Esophagus muscularis mucosa (tissue), 4 donors: ENCODE data around the gene TIMMDC1. TPM values are rescaled to one million over a fixed set of nuclear protein-coding genes. Genes with fewer than 3 reads are reported as not detected.

Experiments
- DNase-seq: peaks from one replicate; pipeline ENCODE4 v3.0.0-alpha.2; 2017; ENCODE audit errors: extremely low spot score
- H3K27ac ChIP-seq, 4 donors: fragments of 200-600 bp; sonication (generic); replicated peaks in 1 of 4; 1 replicate in 3 of 4; 2 replicates in 1 of 4; pipeline ENCODE4 v1.5.1; 2016 to 2019; ENCODE audit warnings: mild to moderate bottlenecking in 1 of 4
- H3K27me3 ChIP-seq, 4 donors: fragments of 200-600 bp; sonication (generic); one replicate each; pipeline versions ENCODE4 v1.5.1 to v1.6.0; 2016 to 2019
- H3K36me3 ChIP-seq, 4 donors: fragments of 200-600 bp; sonication (generic); one replicate each; pipeline ENCODE4 v1.5.1; 2016 to 2019
- H3K4me1 ChIP-seq, 4 donors: fragments of 200-600 bp; sonication (generic); one replicate each; pipeline ENCODE4 v1.5.1; 2016 to 2019
- H3K4me3 ChIP-seq, 4 donors: fragments of 200-600 bp; sonication (generic); 1 replicate in 2 of 4; 2 replicates in 2 of 4; pipeline ENCODE4 v1.5.1; 2016 to 2019; ENCODE audit warnings: mild to moderate bottlenecking in 4 of 4, moderate library complexity in 1 of 4
- H3K9me3 ChIP-seq, 4 donors: fragments of 200-600 bp; sonication (generic); 1 replicate in 3 of 4; 2 replicates in 1 of 4; pipeline ENCODE4 v1.5.1; 2016 to 2019
- EP300 ChIP-seq: sonication (generic); formaldehyde crosslinking; IDR thresholded peaks from one replicate; pipeline ENCODE4 v1.6.1; 2017; ENCODE audit warnings: antibody characterized with exemption
- POLR2A ChIP-seq: fragments of 450-650 bp; IDR thresholded peaks from one replicate; pipeline ENCODE4 v1.6.1; 2017; ENCODE audit warnings: antibody characterized with exemption, moderate library complexity, mild to moderate bottlenecking, low read depth
- POLR2AphosphoS5 ChIP-seq, 2 donors: sonication (generic); formaldehyde crosslinking; IDR thresholded peaks; one replicate each; pipeline ENCODE4 v1.6.1; 2017; ENCODE audit warnings: antibody characterized with exemption in 2 of 2
- WGBS: methylation state at CpG from one replicate; pipeline ENCODE4 v1.1.5; 2018; 5-methylcytosine and 5-hydroxymethylcytosine counted together
- intact Hi-C: fragments of 100-400 bp; cut with DNase I; formaldehyde crosslinking; loops from one replicate; pipeline ENCODE4 v1.15.1; 2023
- total RNA-seq, 4 donors: library from RNA; depleted of rRNA; stranded (reverse); fragments of >200 nt; gene quantifications; one replicate each; pipeline versions ENCODE4 v1.1.0 to v1.2.1, GENCODE V29; 2016
- TF ChIP-seq, protein P1 (sequence below), 3 experiments: fragments of 200-600 bp in 2 of 3; fragments of 450-650 bp in 1 of 3; sonication (generic) in 2 of 3; IDR thresholded peaks; one replicate each; pipeline ENCODE4 v1.5.1; 2017 to 2019; ENCODE audit warnings: antibody characterized with exemption in 3 of 3, mild to moderate bottlenecking in 2 of 3, moderate library complexity in 1 of 3

Gene TIMMDC1
- total RNA-seq, 4 donors from 2014 or later = 45.7 to 63.9 (median 54.7) TPM

DNA sequence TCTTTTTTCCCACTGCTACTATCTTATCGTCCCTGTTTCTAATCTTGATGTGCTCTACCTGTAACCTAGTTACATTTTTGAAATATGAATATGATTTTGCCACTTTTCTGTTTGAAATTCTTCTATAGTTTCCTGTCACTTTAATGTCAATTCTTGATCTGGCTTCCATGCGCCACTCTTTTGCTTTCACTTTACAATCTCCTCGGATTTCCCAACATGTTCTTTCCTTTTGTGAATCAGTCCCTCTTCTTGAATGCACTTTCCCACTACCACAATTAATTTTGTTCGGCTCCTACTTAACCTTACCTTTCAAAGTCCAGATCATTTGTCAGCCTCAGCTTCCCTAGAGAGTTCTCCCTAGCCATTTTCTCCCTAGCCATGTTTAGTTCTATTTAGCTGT is 8.3 kb downstream of the TIMMDC1 start:
- H3K27ac ChIP-seq = no peak overlapping the region
- H3K36me3 ChIP-seq = peaks cover 0 to 90% (median 59%) of the 10 kb centered on the region in 4 donors
- 81% methylated on average over 4 of the region's 4 CpGs for WGBS
- H3K4me3 ChIP-seq = no peak overlapping the region
- intact Hi-C loops = no loop called here
- H3K27me3 ChIP-seq = no peaks in the 10 kb centered on the region
- H3K4me1 ChIP-seq = peaks cover 2 to 11% (median 10%) of the 10 kb centered on the region in 4 donors
- DNase-seq = no peak
- TF ChIP-seq POLR2AphosphoS5 (IDR thresholded peaks at IDR 0.05) = no peak
- TF ChIP-seq, protein P1, sequence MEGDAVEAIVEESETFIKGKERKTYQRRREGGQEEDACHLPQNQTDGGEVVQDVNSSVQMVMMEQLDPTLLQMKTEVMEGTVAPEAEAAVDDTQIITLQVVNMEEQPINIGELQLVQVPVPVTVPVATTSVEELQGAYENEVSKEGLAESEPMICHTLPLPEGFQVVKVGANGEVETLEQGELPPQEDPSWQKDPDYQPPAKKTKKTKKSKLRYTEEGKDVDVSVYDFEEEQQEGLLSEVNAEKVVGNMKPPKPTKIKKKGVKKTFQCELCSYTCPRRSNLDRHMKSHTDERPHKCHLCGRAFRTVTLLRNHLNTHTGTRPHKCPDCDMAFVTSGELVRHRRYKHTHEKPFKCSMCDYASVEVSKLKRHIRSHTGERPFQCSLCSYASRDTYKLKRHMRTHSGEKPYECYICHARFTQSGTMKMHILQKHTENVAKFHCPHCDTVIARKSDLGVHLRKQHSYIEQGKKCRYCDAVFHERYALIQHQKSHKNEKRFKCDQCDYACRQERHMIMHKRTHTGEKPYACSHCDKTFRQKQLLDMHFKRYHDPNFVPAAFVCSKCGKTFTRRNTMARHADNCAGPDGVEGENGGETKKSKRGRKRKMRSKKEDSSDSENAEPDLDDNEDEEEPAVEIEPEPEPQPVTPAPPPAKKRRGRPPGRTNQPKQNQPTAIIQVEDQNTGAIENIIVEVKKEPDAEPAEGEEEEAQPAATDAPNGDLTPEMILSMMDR (IDR thresholded peaks at IDR 0.05) = no peak
- TF ChIP-seq POLR2A = no peak
- TF ChIP-seq EP300 = no peak
- no peaks in the 10 kb centered on the region for H3K9me3 ChIP-seq

DNA sequence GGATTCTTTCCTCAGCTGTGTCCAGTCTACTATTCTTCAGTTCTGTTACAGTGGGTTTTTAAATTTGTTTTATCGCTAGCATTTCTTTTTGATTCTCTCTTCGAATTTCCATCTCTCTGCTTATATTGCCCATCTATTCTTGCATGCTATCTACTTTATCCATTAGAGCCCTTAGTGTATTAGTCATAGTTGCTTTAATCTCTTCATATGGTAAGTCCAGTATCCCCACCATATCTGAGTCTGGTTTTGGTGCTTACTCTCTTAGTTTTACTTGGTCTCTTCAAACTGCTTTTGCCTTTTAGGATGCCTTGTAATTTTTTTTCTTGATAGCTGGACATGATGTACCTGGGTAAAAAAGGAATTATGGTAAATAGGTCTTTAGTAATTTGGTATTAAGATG is 9.1 kb downstream of the TIMMDC1 start:
- Histone ChIP-seq H3K4me1 (peaks cover 0 to 5% (median 2%) of the 10 kb centered on the region in 4 donors), H3K27me3 (no peaks in the 10 kb centered on the region), H3K4me3 (no peak overlapping the region), H3K27ac (no peak overlapping the region), H3K36me3 (peaks cover 0 to 94% (median 59%) of the 10 kb centered on the region in 4 donors), H3K9me3 (no peaks in the 10 kb centered on the region)
- TF ChIP-seq EP300 (no peak), POLR2AphosphoS5 (IDR thresholded peaks at IDR 0.05) (no peak), POLR2A (no peak)
- TF ChIP-seq, protein P1 (IDR thresholded peaks at IDR 0.05) = no peak
- 95% methylated on average over 2 of the region's 2 CpGs for WGBS
- intact Hi-C loops = no loop called here
- DNase-seq = no peak

DNA sequence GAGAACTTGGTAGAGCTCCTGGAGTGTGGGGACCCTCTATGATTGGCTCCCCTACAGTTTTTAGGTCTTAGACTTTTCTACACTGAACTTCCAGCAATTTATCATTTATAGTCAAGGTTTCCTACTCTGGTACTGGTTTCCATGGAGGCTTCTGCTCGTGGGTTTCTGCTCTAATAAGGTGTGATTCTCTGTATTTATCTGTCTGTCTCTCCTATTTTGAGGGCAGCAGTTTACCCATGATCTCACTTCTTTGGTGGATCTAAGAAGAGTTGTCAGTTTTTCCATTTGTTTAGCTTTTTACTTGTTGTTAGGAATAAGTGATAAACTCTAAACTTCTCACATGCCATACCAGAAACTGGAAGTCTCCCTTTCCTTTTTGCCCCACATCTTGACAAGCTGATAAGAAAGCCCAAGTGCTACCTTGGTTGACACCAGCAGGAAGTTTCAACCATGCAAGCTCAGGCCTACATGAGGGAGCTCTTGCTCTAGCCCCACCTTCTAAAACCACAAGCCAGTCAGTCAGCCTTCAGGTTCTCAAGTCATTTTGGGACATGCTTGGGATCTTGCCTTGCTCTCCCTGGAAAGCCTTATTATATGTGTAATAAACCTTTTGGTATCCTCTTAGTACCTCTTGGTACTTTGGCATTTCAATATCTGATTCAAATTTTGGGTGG is 10.0 kb downstream of the TIMMDC1 start:
- no peaks in the 10 kb centered on the region for H3K27me3 ChIP-seq
- 63% methylated on average over 1 of the region's 1 CpG for WGBS
- H3K4me3 ChIP-seq = no peak overlapping the region
- no peak overlapping the region for H3K27ac ChIP-seq
- intact Hi-C loops = no loop called here
- peaks cover 4 to 94% (median 61%) of the 10 kb centered on the region in 4 donors for H3K36me3 ChIP-seq
- no peaks in the 10 kb centered on the region for H3K9me3 ChIP-seq
- TF ChIP-seq, protein P1 (IDR thresholded peaks at IDR 0.05) = no peak
- TF ChIP-seq EP300 = no peak
- TF ChIP-seq POLR2AphosphoS5 (IDR thresholded peaks at IDR 0.05) = no peak
- no peak for TF ChIP-seq POLR2A
- DNase-seq = no peak
- H3K4me1 ChIP-seq = no peaks in the 10 kb centered on the region

DNA sequence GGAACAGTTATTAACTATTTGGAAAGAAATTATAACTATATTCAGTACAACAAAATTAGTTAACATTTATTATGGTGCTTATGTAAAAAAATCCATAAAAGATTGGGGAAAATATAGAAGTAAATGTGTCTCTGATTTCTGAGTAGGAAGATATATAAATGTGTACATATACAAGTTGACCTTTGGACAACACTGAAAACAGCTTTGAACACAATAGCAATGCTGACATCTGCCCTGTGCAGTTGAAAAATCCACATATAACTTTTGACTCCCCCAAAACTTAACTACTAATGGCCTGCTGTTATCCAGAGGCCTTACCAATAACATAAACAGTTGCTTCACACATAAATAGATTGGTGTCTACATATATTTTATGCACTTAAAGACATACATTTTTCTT is 12.3 kb downstream of the TIMMDC1 start:
- Histone ChIP-seq H3K9me3 (no peaks in the 10 kb centered on the region), H3K36me3 (peaks cover 7 to 94% (median 64%) of the 10 kb centered on the region in 4 donors), H3K27me3 (no peaks in the 10 kb centered on the region), H3K27ac (no peak overlapping the region), H3K4me3 (no peak overlapping the region), H3K4me1 (no peaks in the 10 kb centered on the region)
- no peak for DNase-seq
- intact Hi-C loops = no loop called here
- TF ChIP-seq, protein P1 (IDR thresholded peaks at IDR 0.05) = no peak
- no peak for TF ChIP-seq EP300
- TF ChIP-seq POLR2A = no peak
- TF ChIP-seq POLR2AphosphoS5 (IDR thresholded peaks at IDR 0.05) = no peak
